Measurements from ENCODE around the gene ALPI. TPM values are rescaled to one million over a fixed set of nuclear protein-coding genes. Genes with fewer than 3 reads are reported as not detected.
"Not testable (repeated sequence)": the region's sequence is repeated elsewhere in the genome, so short reads cannot be mapped to it uniquely, and the experiment has no call there.

The ALPI gene
- total RNA-seq, 4 donors from 2014 or later = not detected

GRCh38 chr2:232448304-232448690 lies 7.7 kb upstream of the ALPI start:
- TF ChIP-seq POLR2A (IDR thresholded peaks at IDR 0.05) (no peak), CTCF (IDR thresholded peaks at IDR 0.05) (no peak)
- no peaks in the 10 kb centered on the region for H3K4me1 ChIP-seq
- H3K27me3 ChIP-seq = peaks cover 0 to 4% (median 0%) of the 10 kb centered on the region in 4 donors
- H3K9me3 ChIP-seq = no peaks in the 10 kb centered on the region
- H3K27ac ChIP-seq = no peak overlapping the region
- WGBS, 2 donors = 72 to 90% methylated on average over 2 to 6 of the region's 10 CpGs
- intact Hi-C loops (cut with DNase I) = loop anchor here (5.0 kb wide), 1 partner anchor 74 kb away; the partner anchor contains the start of gene PRSS56
- no peak for DNase-seq
- H3K4me3 ChIP-seq = no peak overlapping the region
- H3K36me3 ChIP-seq = no peaks in the 10 kb centered on the region

GRCh38 chr2:232449964-232450363 lies 6.0 kb upstream of the ALPI start:
- intact Hi-C loops (cut with DNase I) = loop anchor here (5.0 kb wide), 1 partner anchor 72 kb away; the partner anchor contains the start of gene PRSS56
- no peak for DNase-seq
- 50 to 74% methylated on average over 2 to 8 of the region's 12 CpGs for whole genome bisulfite sequencing, 2 donors

GRCh38 chr2:232451645-232452044 lies 4.3 kb upstream of the ALPI start:
- H3K27ac ChIP-seq; H3K4me1 ChIP-seq; intact Hi-C loops (cut with DNase I); H3K9me3 ChIP-seq; DNase-seq; H3K4me3 ChIP-seq; H3K36me3 ChIP-seq: not testable (repeated sequence)
- peaks cover 0 to 32% (median 0%) of the 10 kb centered on the region in 4 donors for H3K27me3 ChIP-seq
- 83 to 91% methylated on average over 2 to 3 of the region's 3 CpGs for WGBS, 2 donors

More at GRCh38 chr2:232449964-232450363, 6.0 kb upstream of the ALPI start:
- Histone ChIP-seq H3K4me3 (no peak overlapping the region), H3K27ac (no peak overlapping the region), H3K4me1 (no peaks in the 10 kb centered on the region), H3K36me3 (no peaks in the 10 kb centered on the region), H3K9me3 (no peaks in the 10 kb centered on the region), H3K27me3 (peaks cover 0 to 15% (median 0%) of the 10 kb centered on the region in 4 donors)
- no peak for TF ChIP-seq CTCF (IDR thresholded peaks at IDR 0.05)
- no peak for TF ChIP-seq POLR2A (IDR thresholded peaks at IDR 0.05)

- Histone ChIP-seq H3K36me3 (no peaks in the 10 kb centered on the region), H3K9me3 (no peaks in the 10 kb centered on the region), H3K4me1 (no peaks in the 10 kb centered on the region), H3K27ac (no peak overlapping the region), H3K27me3 (peaks cover 0 to 58% (median 0%) of the 10 kb centered on the region in 4 donors), H3K4me3 (no peak overlapping the region)
- 76% methylated on average over 8 to 9 of the region's 9 CpGs for WGBS, 2 donors
- DNase-seq = no peak
- TF ChIP-seq POLR2A (IDR thresholded peaks at IDR 0.05) = no peak
- no peak for TF ChIP-seq CTCF (IDR thresholded peaks at IDR 0.05)
- intact Hi-C loops (cut with DNase I) = no loop called here
Measured at GRCh38 chr2:232454630-232455029, 1.3 kb upstream of the ALPI start.

- no peak overlapping the region for H3K27ac ChIP-seq
- no peaks in the 10 kb centered on the region for H3K9me3 ChIP-seq
- whole genome bisulfite sequencing, 2 donors = 87 to 96% methylated on average over 8 to 9 of the region's 27 CpGs
- peaks cover 0 to 77% (median 0%) of the 10 kb centered on the region in 4 donors for H3K27me3 ChIP-seq
- H3K4me1 ChIP-seq = no peaks in the 10 kb centered on the region
- intact Hi-C loops (cut with DNase I) = no loop called here
- H3K4me3 ChIP-seq = no peak overlapping the region
- DNase-seq = no peak
- TF ChIP-seq POLR2A (IDR thresholded peaks at IDR 0.05) = no peak
- TF ChIP-seq CTCF (IDR thresholded peaks at IDR 0.05) = no peak
- no peaks in the 10 kb centered on the region for H3K36me3 ChIP-seq
Measured at GRCh38 chr2:232456296-232457120, 555 bp downstream of the ALPI start.

Measured in esophagus squamous epithelium (tissue), 5 donors.